Hepatocyte (in vitro differentiated cells): ENCODE results near the gene PAH. TPM values are rescaled to one million over a fixed set of nuclear protein-coding genes. Genes with fewer than 3 reads are reported as not detected.

ENCODE experiments used
- DNase-seq: peaks from one replicate; pipeline ENCODE4 v3.0.0-alpha.2; 2016; ENCODE audit warnings: low spot score
- H2AFZ ChIP-seq: fragments of 200-600 bp; sonication (generic); 2 replicates; pipeline ENCODE4 v1.6.0; 2016; ENCODE audit warnings: antibody characterized with exemption, mild to moderate bottlenecking
- H3K27ac ChIP-seq: fragments of 200-600 bp; sonication (generic); 2 replicates; pipeline ENCODE4 v1.5.1; 2016; ENCODE audit warnings: mild to moderate bottlenecking
- H3K27me3 ChIP-seq: fragments of 200-600 bp; sonication (generic); 2 replicates; pipeline ENCODE4 v1.6.1; 2016
- H3K36me3 ChIP-seq: fragments of 200-600 bp; sonication (generic); replicated peaks from 2 replicates; pipeline ENCODE4 v1.5.1; 2016; ENCODE audit warnings: low read depth; ENCODE audit not compliant: insufficient read depth
- H3K4me1 ChIP-seq: fragments of 200-600 bp; sonication (generic); 2 replicates; pipeline ENCODE4 v1.5.1; 2016; ENCODE audit warnings: mild to moderate bottlenecking, moderate library complexity; ENCODE audit not compliant: insufficient read depth
- H3K4me2 ChIP-seq: fragments of 200-600 bp; sonication (generic); 2 replicates; pipeline ENCODE4 v1.6.0; 2016
- H3K4me3 ChIP-seq: fragments of 200-600 bp; sonication (generic); 2 replicates; pipeline ENCODE4 v1.5.1; 2016; ENCODE audit warnings: mild to moderate bottlenecking
- H3K79me2 ChIP-seq: fragments of 200-600 bp; sonication (generic); 2 replicates; pipeline ENCODE4 v1.6.0; 2017; ENCODE audit warnings: mild to moderate bottlenecking
- H3K9me2 ChIP-seq: fragments of 200-600 bp; sonication (generic); replicated peaks from 2 replicates; pipeline ENCODE4 v1.6.0; 2017; ENCODE audit warnings: mild to moderate bottlenecking; ENCODE audit not compliant: insufficient read depth
- H3K9me3 ChIP-seq: fragments of 200-600 bp; sonication (generic); 2 replicates; pipeline ENCODE4 v1.5.1; 2016; ENCODE audit warnings: low read depth, mild to moderate bottlenecking
- H4K20me1 ChIP-seq: fragments of 200-600 bp; sonication (generic); 2 replicates; pipeline ENCODE4 v1.6.0; 2016; ENCODE audit warnings: mild to moderate bottlenecking; ENCODE audit not compliant: insufficient read depth, poor library complexity, severe bottlenecking
- EZH2 ChIP-seq: fragments of 200-600 bp; sonication (generic); IDR thresholded peaks from 2 replicates; pipeline ENCODE4 v1.6.1; 2016; ENCODE audit warnings: antibody characterized with exemption, mild to moderate bottlenecking, borderline replicate concordance
- EZH2phosphoT487 ChIP-seq: fragments of 200-600 bp; sonication (generic); IDR thresholded peaks from one replicate; pipeline ENCODE4 v1.6.1; 2018; ENCODE audit warnings: antibody characterized with exemption, mild to moderate bottlenecking, low read depth, moderate library complexity; ENCODE audit not compliant: unreplicated experiment, severe bottlenecking
- WGBS: methylation state at CpG from one replicate; pipeline ENCODE4 v1.1.6; 2016; ENCODE audit warnings: low lambda C conversion rate; ENCODE audit errors: missing lambda C conversion rate; 5-methylcytosine and 5-hydroxymethylcytosine counted together
- polyA plus RNA-seq: library from polyadenylated mRNA; unstranded; fragments of >200 nt; fragmentation: Nextera tagmentation; extraction: Ambion mirVana; gene quantifications from 2 replicates; pipeline ENCODE4 v1.2.1, GENCODE V29; 2016
- total RNA-seq: library from RNA; depleted of rRNA; stranded (reverse); fragments of >200 nt; gene quantifications from 2 replicates; pipeline ENCODE4 v1.2.3, GENCODE V29; 2014
- TF ChIP-seq, protein P1 (sequence below): fragments of 200-600 bp; sonication (generic); IDR thresholded peaks from 2 replicates; pipeline ENCODE4 v1.5.1; 2016; ENCODE audit warnings: antibody characterized with exemption, mild to moderate bottlenecking; ENCODE audit not compliant: poor library complexity

Gene PAH
- total and polyA plus RNA-seq, 2 experiments from 2014 or later, result 76.1 to 203 TPM

DNA sequence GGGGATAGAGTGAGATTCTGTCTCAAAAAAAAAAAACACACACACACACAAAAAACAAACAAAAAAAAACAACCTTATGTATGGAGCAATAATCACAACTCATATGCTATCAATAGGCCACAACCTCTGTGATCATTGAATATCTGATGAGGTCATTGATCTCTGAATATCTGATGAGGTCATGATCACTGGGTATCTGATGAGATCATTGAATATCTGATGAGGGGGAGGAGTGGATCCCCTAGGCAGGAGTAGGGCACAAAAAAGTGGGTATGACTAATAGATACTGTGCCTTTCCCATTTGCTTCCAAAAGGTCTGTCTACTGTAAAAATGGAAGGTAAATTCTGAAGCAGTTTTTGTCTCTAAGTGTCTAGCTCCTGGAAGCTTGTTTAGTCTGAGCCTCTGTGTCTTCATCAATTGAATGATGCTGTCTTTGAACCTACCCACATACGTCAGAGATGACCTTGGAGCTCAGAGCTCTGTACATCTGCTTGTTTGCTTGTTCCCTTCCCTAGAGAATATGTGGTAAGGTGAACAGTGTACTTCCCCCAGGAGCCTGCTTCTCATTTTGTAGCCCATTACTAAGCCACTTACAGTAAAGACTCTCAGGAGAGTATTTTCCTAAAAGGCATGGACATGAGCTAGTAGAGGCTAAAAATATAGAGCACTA is 13.6 kb downstream of the PAH start:
- no peaks in the 10 kb centered on the region for H3K9me2 ChIP-seq
- WGBS, result 67% methylated on average over 1 of the region's 1 CpG
- no peak overlapping the region for H3K27ac ChIP-seq
- DNase-seq, result no peak
- H3K4me2 ChIP-seq, result no peak overlapping the region
- no peaks in the 10 kb centered on the region for H3K9me3 ChIP-seq
- no peaks in the 10 kb centered on the region for H3K79me2 ChIP-seq
- no peaks in the 10 kb centered on the region for H3K4me1 ChIP-seq
- H4K20me1 ChIP-seq, result no peaks in the 10 kb centered on the region
- H3K4me3 ChIP-seq, result no peak overlapping the region
- TF ChIP-seq, protein P1, sequence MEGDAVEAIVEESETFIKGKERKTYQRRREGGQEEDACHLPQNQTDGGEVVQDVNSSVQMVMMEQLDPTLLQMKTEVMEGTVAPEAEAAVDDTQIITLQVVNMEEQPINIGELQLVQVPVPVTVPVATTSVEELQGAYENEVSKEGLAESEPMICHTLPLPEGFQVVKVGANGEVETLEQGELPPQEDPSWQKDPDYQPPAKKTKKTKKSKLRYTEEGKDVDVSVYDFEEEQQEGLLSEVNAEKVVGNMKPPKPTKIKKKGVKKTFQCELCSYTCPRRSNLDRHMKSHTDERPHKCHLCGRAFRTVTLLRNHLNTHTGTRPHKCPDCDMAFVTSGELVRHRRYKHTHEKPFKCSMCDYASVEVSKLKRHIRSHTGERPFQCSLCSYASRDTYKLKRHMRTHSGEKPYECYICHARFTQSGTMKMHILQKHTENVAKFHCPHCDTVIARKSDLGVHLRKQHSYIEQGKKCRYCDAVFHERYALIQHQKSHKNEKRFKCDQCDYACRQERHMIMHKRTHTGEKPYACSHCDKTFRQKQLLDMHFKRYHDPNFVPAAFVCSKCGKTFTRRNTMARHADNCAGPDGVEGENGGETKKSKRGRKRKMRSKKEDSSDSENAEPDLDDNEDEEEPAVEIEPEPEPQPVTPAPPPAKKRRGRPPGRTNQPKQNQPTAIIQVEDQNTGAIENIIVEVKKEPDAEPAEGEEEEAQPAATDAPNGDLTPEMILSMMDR, result no peak
- TF ChIP-seq EZH2phosphoT487 (no peak), EZH2 (no peak)
- no peak overlapping the region for H2AFZ ChIP-seq
- no peaks in the 10 kb centered on the region for H3K36me3 ChIP-seq
- H3K27me3 ChIP-seq, result no peaks in the 10 kb centered on the region

DNA sequence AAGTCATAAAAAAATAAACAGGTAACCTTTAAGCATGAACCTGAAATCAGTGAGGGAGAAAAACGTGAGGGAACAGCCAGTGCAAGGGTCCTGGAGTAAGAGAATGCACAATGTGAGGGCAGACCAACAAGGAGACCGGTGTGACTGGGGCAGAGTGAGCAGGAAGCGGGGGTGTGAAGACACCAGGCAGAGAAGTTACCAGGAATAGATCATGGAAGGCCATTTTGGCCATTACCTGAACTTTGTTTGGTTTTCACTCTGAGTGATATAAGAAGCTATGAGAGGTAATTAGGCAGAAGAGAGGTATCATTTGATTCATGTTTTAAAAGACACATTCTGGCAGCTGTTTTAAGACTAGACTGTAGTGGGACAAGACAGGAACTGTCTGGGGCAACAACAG is 15.0 kb downstream of the PAH start:
- Histone ChIP-seq H3K4me1 (no peaks in the 10 kb centered on the region), H3K27me3 (no peaks in the 10 kb centered on the region), H3K4me2 (no peak overlapping the region), H3K36me3 (no peaks in the 10 kb centered on the region), H3K27ac (no peak overlapping the region), H3K9me2 (no peaks in the 10 kb centered on the region), H4K20me1 (no peaks in the 10 kb centered on the region), H3K4me3 (no peak overlapping the region), H3K79me2 (no peaks in the 10 kb centered on the region), H3K9me3 (no peaks in the 10 kb centered on the region), H2AFZ (no peak overlapping the region)
- WGBS, result 73% methylated on average over 3 of the region's 3 CpGs
- DNase-seq, result no peak
- TF ChIP-seq EZH2phosphoT487 (no peak), EZH2 (no peak)
- TF ChIP-seq, protein P1, result no peak

DNA sequence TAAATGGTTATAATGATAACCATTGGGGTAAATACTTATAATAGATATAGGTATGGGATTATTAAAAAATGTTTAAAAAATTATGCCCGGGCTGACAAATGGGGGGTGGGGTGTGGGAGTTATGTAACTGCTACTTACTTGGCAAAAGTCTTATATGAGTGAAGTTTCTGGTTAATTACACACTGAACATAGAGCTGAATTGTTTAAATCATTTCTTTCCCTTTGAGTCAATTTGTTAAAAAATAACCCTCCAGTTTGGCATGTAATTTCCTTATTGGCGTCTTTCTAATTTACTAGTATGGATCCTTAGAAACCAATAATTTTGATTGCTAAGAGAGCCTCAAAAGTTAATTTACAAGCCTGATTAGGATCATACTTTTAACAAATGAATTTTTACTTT is 16.7 kb downstream of the PAH start:
- no peaks in the 10 kb centered on the region for H4K20me1 ChIP-seq
- no peaks in the 10 kb centered on the region for H3K79me2 ChIP-seq
- no peak overlapping the region for H3K27ac ChIP-seq
- TF ChIP-seq, protein P1, result no peak
- no peak for TF ChIP-seq EZH2
- TF ChIP-seq EZH2phosphoT487, result no peak
- DNase-seq, result no peak
- no peak overlapping the region for H2AFZ ChIP-seq
- H3K9me3 ChIP-seq, result no peaks in the 10 kb centered on the region
- no peak overlapping the region for H3K4me2 ChIP-seq
- H3K9me2 ChIP-seq, result no peaks in the 10 kb centered on the region
- H3K4me3 ChIP-seq, result no peak overlapping the region
- H3K4me1 ChIP-seq, result no peaks in the 10 kb centered on the region
- 92% methylated on average over 2 of the region's 2 CpGs for WGBS
- H3K36me3 ChIP-seq, result no peaks in the 10 kb centered on the region
- no peaks in the 10 kb centered on the region for H3K27me3 ChIP-seq
